Measurements from ENCODE around the gene EEF2K.
"Not testable (repeated sequence)": the region's sequence is repeated elsewhere in the genome, so short reads cannot be mapped to it uniquely, and the experiment has no call there.

EEF2K gene

DNA sequence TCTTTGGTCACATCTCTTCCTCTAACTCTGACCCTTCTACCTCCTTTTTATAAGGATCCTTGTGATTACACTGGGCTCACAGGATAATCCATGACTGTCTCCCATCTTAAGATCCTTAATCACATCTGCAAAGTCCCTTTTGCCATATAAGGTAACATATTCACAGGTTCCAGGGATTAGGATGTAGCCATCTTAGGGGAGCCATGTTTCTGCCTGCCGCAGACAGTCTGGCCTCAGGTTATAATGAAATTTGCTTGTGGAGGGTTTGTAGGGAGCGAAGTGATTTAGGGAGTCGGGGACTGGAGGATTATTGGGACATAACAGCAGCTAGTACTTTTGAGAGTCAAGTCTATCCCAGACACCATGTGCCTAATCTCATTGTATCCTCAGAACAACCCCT, 7.7 kb downstream of the EEF2K start:
- no peak for DNase-seq

DNA sequence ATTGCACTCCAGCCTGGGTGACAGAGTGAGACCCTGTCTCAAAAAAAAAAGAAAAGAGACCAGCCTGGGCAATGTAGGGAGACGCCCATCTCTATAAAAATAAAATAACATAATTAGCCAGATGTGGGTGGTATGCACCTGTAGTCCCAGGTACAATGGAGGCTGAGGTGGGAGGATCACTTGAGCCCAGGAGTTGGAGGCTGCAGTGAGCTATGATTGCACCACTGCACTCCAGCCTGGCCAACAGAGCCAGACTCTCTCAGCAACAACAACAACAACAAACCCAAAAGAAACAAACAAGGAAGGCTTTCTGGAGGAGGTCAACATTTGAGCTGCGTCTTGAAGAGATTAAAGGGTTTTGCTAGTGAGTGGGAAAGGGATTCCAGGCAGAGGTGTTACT, 8.3 kb downstream of the EEF2K start:
- no peak for DNase-seq

DNA sequence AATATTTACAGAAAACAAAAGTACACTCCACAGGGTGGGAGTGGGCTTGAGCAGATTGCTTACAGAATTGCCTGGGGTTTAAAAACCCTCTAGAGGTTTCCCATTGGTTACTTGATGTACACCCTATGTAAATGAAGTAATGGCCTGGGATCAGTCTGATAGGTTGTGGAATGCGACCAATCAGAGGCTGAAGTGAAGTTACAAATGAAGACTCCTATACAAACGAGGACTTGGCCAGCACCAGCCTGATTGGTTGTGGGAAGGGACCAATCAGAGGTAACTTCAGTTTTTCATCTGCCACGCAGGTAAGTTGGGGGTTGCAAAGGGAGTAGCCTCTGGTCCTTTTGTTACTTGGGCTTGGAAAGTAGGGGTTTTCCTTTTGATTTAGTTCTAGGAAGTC, 8.8 kb downstream of the EEF2K start:
- DNase-seq, result no peak

GRCh38 chr16:22216191-22216831, 10.2 kb downstream of the EEF2K start:
- peak; percentile 73 for DNase-seq

DNA sequence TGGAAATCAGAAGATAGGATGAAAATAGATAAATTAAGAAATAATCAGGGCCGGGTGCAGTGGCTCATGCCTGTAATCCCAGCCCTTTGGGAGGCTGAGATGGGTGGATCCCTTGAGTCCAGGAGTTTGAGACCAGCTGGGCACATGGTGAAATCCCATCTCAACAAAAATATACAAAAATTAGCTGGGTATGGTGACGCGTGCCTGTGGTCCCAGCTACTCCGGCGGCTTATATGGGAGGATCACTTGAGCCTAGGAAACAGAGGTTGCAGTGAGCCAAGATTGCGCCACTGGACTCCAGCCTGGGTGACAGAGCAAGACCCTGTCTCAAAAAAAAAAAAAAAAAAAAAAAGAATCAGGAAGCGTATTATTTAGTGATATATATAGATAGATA, 10.8 kb downstream of the EEF2K start:
- not testable (repeated sequence) for DNase-seq

- no peak for DNase-seq
Observed at GRCh38 chr16:22217890-22218730, 12.0 kb downstream of the EEF2K start.

GRCh38 chr16:22219389-22220068, 13.5 kb downstream of the EEF2K start:
- no peak for DNase-seq

- no peak for DNase-seq
Observed at GRCh38 chr16:22220069-22220440, 14.0 kb downstream of the EEF2K start.

GRCh38 chr16:22220714-22221113, 14.6 kb downstream of the EEF2K start:
- DNase-seq, result no peak

DNA sequence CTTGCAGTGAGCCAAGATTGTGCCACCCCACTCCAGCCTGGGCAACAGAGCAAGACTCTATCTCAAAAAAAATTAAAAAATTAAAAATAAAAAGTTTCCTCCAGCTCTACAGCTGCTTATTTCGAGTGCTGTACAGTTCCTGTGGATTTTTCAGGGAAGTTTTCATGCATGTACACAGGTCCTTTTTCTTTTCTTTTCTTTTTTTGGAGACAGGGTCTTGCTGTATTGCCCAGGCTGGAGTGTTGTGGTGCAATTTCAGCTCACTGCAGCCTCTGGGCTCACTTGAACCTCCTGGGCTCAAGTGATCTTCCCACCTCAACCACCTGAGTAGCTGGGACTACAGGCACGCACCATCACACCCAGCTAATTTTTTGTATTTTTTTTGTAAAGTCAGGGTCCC, 15.9 kb downstream of the EEF2K start:
- DNase-seq, result no peak

- DNase-seq, result no peak
Observed at GRCh38 chr16:22222998-22223397, 16.9 kb downstream of the EEF2K start.

GRCh38 chr16:22225060-22225459, 19.0 kb downstream of the EEF2K start:
- no peak for DNase-seq

GRCh38 chr16:22229889-22230288, 23.8 kb downstream of the EEF2K start:
- DNase-seq, result no peak

GRCh38 chr16:22232277-22233036, 26.4 kb downstream of the EEF2K start:
- no peak for DNase-seq

GRCh38 chr16:22233037-22233372, 26.9 kb downstream of the EEF2K start:
- no peak for DNase-seq

GRCh38 chr16:22235839-22236745, 30.0 kb downstream of the EEF2K start:
- DNase-seq, result no peak

DNA sequence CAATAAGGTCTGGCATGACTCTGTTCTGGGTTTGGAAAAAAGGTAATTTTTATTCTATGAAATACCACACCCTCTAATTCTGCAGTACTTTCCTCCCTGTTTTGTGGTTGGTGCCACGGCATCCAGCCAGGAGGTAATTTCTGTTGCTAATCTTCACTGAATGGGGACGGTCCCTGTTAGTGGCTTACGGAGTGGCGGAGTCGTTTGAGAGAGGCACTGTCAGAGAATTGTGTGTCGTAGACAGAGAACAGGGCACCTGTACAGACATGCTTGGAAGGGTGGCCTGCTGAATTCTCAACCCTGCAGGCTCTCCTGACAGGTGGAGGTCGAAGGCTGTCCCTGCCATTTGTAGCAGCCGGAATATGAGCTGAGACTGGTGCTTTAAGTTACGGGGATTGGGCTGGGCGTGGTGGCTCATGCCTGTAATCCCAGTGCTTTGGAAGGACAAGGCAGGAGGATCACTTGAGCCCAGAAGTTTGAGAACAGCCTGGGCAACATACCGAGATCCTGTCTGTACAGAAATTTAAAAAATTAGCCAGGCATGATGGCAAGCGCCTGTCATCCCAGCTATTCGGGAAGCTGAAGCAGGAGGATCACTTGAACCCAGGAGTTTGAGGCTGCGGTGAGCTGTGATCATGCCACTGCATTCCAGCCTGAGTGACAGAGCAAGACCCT, 33.2 kb downstream of the EEF2K start:
- DNase-seq, result no peak

- DNase-seq, result no peak
Observed at GRCh38 chr16:22240023-22240710, 34.1 kb downstream of the EEF2K start.

DNA sequence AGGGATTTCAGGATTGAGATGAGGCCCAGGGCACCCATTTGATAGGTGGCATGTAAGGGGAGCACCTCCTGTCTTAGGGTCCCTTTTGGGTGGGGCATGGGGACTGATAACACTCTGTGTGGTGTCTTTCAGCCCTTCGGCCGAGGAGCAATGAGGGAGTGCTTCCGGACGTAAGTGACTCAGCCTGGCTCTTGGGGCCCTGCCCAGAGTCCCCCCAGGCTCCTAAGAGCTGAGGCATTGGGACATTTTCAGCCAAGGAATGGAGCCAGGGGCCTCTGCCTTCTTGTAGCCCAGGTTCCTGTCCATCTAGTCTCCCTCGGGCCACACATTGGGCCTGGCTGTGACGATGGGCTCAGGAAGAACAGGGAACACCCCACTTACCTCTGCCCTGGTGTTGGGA, 44.4 kb downstream of the EEF2K start:
- DNase-seq, result no peak

GRCh38 chr16:22252317-22252716, 46.2 kb downstream of the EEF2K start:
- no peak for DNase-seq

DNA sequence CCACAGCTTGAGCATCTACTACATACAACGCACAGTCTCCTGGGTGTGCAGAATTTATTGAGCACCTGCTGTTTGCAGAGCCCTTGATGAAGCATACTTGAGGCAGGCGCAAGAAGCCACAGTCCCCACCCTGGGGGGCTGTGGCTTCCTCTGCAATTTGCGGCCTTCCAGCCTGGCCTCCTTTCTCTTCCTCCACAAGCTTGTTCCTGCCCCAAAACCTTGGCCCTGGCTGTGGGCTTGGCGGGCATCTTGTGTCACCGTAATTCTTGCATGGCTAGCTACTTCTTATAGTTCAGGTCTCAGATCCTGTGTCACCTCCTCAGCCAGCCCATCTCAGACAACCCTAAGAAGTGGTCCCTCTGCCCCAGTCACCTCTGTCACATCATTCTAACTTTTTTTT, 47.2 kb downstream of the EEF2K start:
- DNase-seq, result no peak
